ENCODE data around the gene SH3TC1.

DNA sequence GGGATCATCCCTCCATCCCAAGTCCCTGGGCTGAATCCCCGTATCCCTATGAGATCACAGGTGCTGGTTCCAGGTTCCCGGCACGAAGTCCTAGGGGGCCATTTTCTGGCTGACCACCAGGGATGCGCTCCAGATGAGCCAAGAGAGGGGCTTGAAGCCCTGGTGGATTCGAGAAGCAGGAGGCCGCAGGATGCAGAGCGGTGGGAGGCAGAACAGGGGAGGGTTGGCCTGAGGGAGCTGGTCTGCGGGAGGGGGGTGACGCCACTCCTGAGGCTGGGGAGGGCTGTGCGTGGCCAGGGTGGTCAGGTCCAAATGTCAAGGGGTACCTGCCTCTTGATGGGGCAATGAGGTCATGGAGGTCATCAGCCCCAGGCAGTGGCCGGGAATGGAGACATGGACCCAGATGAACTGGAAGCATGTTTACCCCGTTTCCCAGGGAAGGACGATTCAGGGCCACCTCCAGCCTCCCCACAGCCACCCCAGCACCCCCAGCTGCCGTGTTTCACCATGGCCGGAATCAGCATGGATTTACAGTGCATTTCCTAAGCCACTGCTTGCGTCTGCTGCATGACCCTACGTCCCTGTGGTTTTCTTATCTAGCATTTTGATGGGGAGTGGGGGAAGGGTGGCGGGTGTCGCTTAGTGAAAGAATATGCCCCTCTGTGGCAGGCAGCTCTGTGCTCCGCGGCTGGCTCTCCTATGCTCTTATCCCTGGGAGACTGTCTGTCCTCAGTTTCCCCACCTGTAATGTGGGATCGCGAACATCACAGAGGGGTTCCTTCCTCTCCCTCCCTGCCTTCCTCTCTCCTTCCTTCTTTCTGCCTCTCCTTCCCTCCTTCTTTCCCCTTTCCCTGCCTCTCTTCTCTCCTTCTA, 53.4 kb downstream of the SH3TC1 start:
- TF ChIP-seq, protein P1, sequence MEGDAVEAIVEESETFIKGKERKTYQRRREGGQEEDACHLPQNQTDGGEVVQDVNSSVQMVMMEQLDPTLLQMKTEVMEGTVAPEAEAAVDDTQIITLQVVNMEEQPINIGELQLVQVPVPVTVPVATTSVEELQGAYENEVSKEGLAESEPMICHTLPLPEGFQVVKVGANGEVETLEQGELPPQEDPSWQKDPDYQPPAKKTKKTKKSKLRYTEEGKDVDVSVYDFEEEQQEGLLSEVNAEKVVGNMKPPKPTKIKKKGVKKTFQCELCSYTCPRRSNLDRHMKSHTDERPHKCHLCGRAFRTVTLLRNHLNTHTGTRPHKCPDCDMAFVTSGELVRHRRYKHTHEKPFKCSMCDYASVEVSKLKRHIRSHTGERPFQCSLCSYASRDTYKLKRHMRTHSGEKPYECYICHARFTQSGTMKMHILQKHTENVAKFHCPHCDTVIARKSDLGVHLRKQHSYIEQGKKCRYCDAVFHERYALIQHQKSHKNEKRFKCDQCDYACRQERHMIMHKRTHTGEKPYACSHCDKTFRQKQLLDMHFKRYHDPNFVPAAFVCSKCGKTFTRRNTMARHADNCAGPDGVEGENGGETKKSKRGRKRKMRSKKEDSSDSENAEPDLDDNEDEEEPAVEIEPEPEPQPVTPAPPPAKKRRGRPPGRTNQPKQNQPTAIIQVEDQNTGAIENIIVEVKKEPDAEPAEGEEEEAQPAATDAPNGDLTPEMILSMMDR (IDR thresholded peaks at IDR 0.05; ENCODE audit: insufficient read depth, low read depth, low read length): no peak
- TF ChIP-seq EZH2 (IDR thresholded peaks at IDR 0.05; ENCODE audit: insufficient read depth, low read length): no peak
